H9 (cell line): ENCODE results near the gene FGF6. TPM values are rescaled to one million over a fixed set of nuclear protein-coding genes. Genes with fewer than 3 reads are reported as not detected.

Experiments
- DNase-seq: peaks from one replicate; pipeline ENCODE4 v3.0.0-alpha.2; 2017
- H2AFZ ChIP-seq: one replicate; pipeline ENCODE4 v1.6.1; 2013; ENCODE audit warnings: mild to moderate bottlenecking, low read length, control low read depth, moderate library complexity
- H2AK5ac ChIP-seq: 2 replicates; pipeline ENCODE4 v1.6.1; 2013; ENCODE audit warnings: low read length, control low read depth, mixed read lengths; ENCODE audit not compliant: insufficient read length
- H2BK120ac ChIP-seq: one replicate; pipeline ENCODE4 v1.6.1; 2013; ENCODE audit warnings: low read depth, mild to moderate bottlenecking, low read length, control low read depth, inconsistent platforms; ENCODE audit not compliant: poor library complexity, severe bottlenecking
- H2BK12ac ChIP-seq: 2 replicates; pipeline ENCODE4 v1.6.1; 2013; ENCODE audit warnings: low read length, control low read depth, mixed read lengths, low read depth; ENCODE audit not compliant: insufficient read length
- H2BK15ac ChIP-seq: 2 replicates; pipeline ENCODE4 v1.6.1; 2013; ENCODE audit warnings: low read depth, low read length, control low read depth
- H2BK20ac ChIP-seq: one replicate; pipeline ENCODE4 v1.6.1; 2013; ENCODE audit warnings: low read depth, mild to moderate bottlenecking, low read length, control low read depth, inconsistent platforms; ENCODE audit not compliant: poor library complexity, severe bottlenecking
- H2BK5ac ChIP-seq: 2 replicates; pipeline ENCODE4 v1.6.1; 2013; ENCODE audit warnings: low read length, control low read depth, mixed read lengths; ENCODE audit not compliant: insufficient read length
- H3K14ac ChIP-seq: 2 replicates; pipeline ENCODE4 v1.6.1; 2013; ENCODE audit warnings: low read length, control low read depth; ENCODE audit not compliant: insufficient read depth
- H3K18ac ChIP-seq: 2 replicates; pipeline ENCODE4 v1.6.1; 2013; ENCODE audit warnings: low read depth, mild to moderate bottlenecking, mixed read lengths, low read length, control low read depth; ENCODE audit not compliant: insufficient read length
- H3K23ac ChIP-seq: 2 replicates; pipeline ENCODE4 v1.6.1; 2013; ENCODE audit warnings: low read length, control low read depth, mixed read lengths, low read depth; ENCODE audit not compliant: insufficient read length
- H3K23me2 ChIP-seq: 2 replicates; pipeline ENCODE4 v1.6.1; 2013; ENCODE audit warnings: low read depth, mild to moderate bottlenecking, mixed read lengths, low read length, control low read depth; ENCODE audit not compliant: insufficient read length, poor library complexity, severe bottlenecking
- H3K27ac ChIP-seq: 2 replicates; pipeline ENCODE4 v1.5.1; 2013; ENCODE audit warnings: low read length, control low read depth, mixed read lengths, low read depth; ENCODE audit not compliant: insufficient read length
- H3K27me3 ChIP-seq: 2 replicates; pipeline ENCODE4 v1.6.1; 2013; ENCODE audit warnings: low read length, control low read depth, inconsistent platforms; ENCODE audit not compliant: insufficient read depth
- H3K4ac ChIP-seq: 2 replicates; pipeline ENCODE4 v1.6.1; 2013; ENCODE audit warnings: low read depth, mild to moderate bottlenecking, control low read depth, inconsistent platforms, low read length, moderate library complexity
- H3K4me1 ChIP-seq: 2 replicates; pipeline ENCODE4 v1.6.1; 2013; ENCODE audit warnings: low read length, control low read depth, inconsistent platforms; ENCODE audit not compliant: insufficient read depth
- H3K4me2 ChIP-seq: 2 replicates; pipeline ENCODE4 v1.6.1; 2013; ENCODE audit warnings: low read length, control low read depth, mixed read lengths; ENCODE audit not compliant: insufficient read length, insufficient read depth
- H3K56ac ChIP-seq: 2 replicates; pipeline ENCODE4 v1.6.1; 2013; ENCODE audit warnings: low read depth, mild to moderate bottlenecking, mixed read lengths, low read length, control low read depth; ENCODE audit not compliant: insufficient read length
- H3K79me1 ChIP-seq: 2 replicates; pipeline ENCODE4 v1.6.1; 2013; ENCODE audit warnings: low read depth, mild to moderate bottlenecking, moderate library complexity, low read length, control low read depth, inconsistent platforms; ENCODE audit not compliant: insufficient read depth, poor library complexity, severe bottlenecking
- H3K79me2 ChIP-seq: 2 replicates; pipeline ENCODE4 v1.6.1; 2013; ENCODE audit warnings: low read length, control low read depth, inconsistent platforms; ENCODE audit not compliant: insufficient read depth
- H3K9ac ChIP-seq: 2 replicates; pipeline ENCODE4 v1.6.1; 2013; ENCODE audit warnings: low read length, control low read depth, mixed read lengths; ENCODE audit not compliant: insufficient read length; ENCODE audit errors: extremely low read depth
- H3K9me3 ChIP-seq: one replicate; pipeline ENCODE4 v1.6.1; 2013; ENCODE audit warnings: low read depth, low read length, inconsistent platforms; ENCODE audit not compliant: control insufficient read depth
- H3T11ph ChIP-seq: one replicate; pipeline ENCODE4 v1.6.1; 2013; ENCODE audit warnings: mild to moderate bottlenecking, low read length, control low read depth, inconsistent platforms
- H4K20me1 ChIP-seq: one replicate; pipeline ENCODE4 v1.6.1; 2013; ENCODE audit not compliant: control insufficient read depth, insufficient read length, insufficient read depth
- H4K5ac ChIP-seq: 2 replicates; pipeline ENCODE4 v1.6.1; 2013; ENCODE audit warnings: low read depth, mild to moderate bottlenecking, mixed read lengths, low read length, control low read depth; ENCODE audit not compliant: insufficient read length
- H4K8ac ChIP-seq: replicated peaks from 2 replicates; pipeline ENCODE4 v1.6.1; 2013; ENCODE audit warnings: low read length, control low read depth, mixed read lengths, low read depth; ENCODE audit not compliant: insufficient read length
- H4K91ac ChIP-seq: 2 replicates; pipeline ENCODE4 v1.6.1; 2013; ENCODE audit warnings: low read depth, mild to moderate bottlenecking, moderate library complexity, mixed read lengths, low read length, control low read depth; ENCODE audit not compliant: insufficient read length
- H3K27ac Mint-ChIP-seq, 3 experiments: 2 replicates in 2 of 3; 3 replicates in 1 of 3; pipeline ENCODE4 v1.8.0; 2020 to 2021; ENCODE audit warnings: mixed read lengths in 3 of 3, mild to moderate bottlenecking in 1 of 3, moderate library complexity in 1 of 3
- H3K27me3 Mint-ChIP-seq: 2 replicates; pipeline ENCODE4 v1.8.0; 2021; ENCODE audit warnings: low read depth, mild to moderate bottlenecking, moderate library complexity, mixed read lengths
- H3K36me3 Mint-ChIP-seq, 3 experiments: 2 replicates in 2 of 3; 3 replicates in 1 of 3; pipeline ENCODE4 v1.8.0; 2020 to 2021; ENCODE audit warnings: low read depth in 3 of 3, mixed read lengths in 3 of 3; ENCODE audit not compliant: insufficient read depth in 1 of 3
- H3K4me1 Mint-ChIP-seq, 2 experiments: 2 replicates each; pipeline ENCODE4 v1.8.0; 2020; ENCODE audit warnings: mixed read lengths in 2 of 2
- H3K4me3 Mint-ChIP-seq, 2 experiments: 2 replicates in 1 of 2; 3 replicates in 1 of 2; pipeline ENCODE4 v1.8.0; 2020 to 2021; ENCODE audit warnings: mild to moderate bottlenecking in 2 of 2, mixed read lengths in 2 of 2, moderate library complexity in 1 of 2
- H3K9me3 Mint-ChIP-seq, 2 experiments: 2 replicates in 1 of 2; 3 replicates in 1 of 2; pipeline ENCODE4 v1.8.0; 2020; ENCODE audit warnings: mild to moderate bottlenecking in 2 of 2, mixed read lengths in 2 of 2, moderate library complexity in 1 of 2
- total RNA-seq: library from RNA; stranded (reverse); gene quantifications from 2 replicates; pipeline ENCODE4 v1.2.1, GENCODE V29; 2021
- TF ChIP-seq, protein P1 (sequence below): fragments of 200-600 bp; sonication (generic); conservative IDR thresholded peaks from 3 replicates; pipeline ENCODE4 v1.8.0; 2021; ENCODE audit warnings: antibody characterized with exemption, mild to moderate bottlenecking

Gene FGF6
- total RNA-seq, 1 experiment from 2014 or later, result not detected

GRCh38 chr12:4468994-4469393, 23.4 kb upstream of the FGF6 start:
- Histone ChIP-seq H2BK120ac (no peak overlapping the region), H3K79me2 (no peaks in the 10 kb centered on the region), H2BK15ac (no peak overlapping the region), H2BK5ac (no peak overlapping the region), H2AFZ (no peak overlapping the region), H3K4me2 (no peak overlapping the region), H4K5ac (no peak overlapping the region), H3K27ac (no peak overlapping the region), H3K4ac (no peak overlapping the region), H3K23ac (no peak overlapping the region), H2BK12ac (no peak overlapping the region), H4K8ac (no peak overlapping the region), H3K9ac (no peak overlapping the region), H3K27me3 (no peaks in the 10 kb centered on the region), H3T11ph (no peak overlapping the region), H3K79me1 (no peaks in the 10 kb centered on the region), H3K14ac (no peak overlapping the region), H3K9me3 (no peaks in the 10 kb centered on the region), H3K56ac (no peak overlapping the region), H4K20me1 (no peaks in the 10 kb centered on the region), H3K4me1 (no peaks in the 10 kb centered on the region), H2BK20ac (no peak overlapping the region), H3K23me2 (no peaks in the 10 kb centered on the region), H3K18ac (no peak overlapping the region), H2AK5ac (no peak overlapping the region), H4K91ac (no peak overlapping the region)
- no peaks in the 10 kb centered on the region for H3K36me3 Mint-ChIP-seq
- H3K27me3 Mint-ChIP-seq, result peaks cover 2% of the 10 kb centered on the region; the same call in 1 of the 2 replicates
- no peaks in the 10 kb centered on the region for H3K9me3 Mint-ChIP-seq
- TF ChIP-seq, protein P1, sequence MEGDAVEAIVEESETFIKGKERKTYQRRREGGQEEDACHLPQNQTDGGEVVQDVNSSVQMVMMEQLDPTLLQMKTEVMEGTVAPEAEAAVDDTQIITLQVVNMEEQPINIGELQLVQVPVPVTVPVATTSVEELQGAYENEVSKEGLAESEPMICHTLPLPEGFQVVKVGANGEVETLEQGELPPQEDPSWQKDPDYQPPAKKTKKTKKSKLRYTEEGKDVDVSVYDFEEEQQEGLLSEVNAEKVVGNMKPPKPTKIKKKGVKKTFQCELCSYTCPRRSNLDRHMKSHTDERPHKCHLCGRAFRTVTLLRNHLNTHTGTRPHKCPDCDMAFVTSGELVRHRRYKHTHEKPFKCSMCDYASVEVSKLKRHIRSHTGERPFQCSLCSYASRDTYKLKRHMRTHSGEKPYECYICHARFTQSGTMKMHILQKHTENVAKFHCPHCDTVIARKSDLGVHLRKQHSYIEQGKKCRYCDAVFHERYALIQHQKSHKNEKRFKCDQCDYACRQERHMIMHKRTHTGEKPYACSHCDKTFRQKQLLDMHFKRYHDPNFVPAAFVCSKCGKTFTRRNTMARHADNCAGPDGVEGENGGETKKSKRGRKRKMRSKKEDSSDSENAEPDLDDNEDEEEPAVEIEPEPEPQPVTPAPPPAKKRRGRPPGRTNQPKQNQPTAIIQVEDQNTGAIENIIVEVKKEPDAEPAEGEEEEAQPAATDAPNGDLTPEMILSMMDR, result no peak
- no peak overlapping the region for H3K4me3 Mint-ChIP-seq
- no peak overlapping the region for H3K27ac Mint-ChIP-seq
- DNase-seq, result no peak
- peaks cover 0 to 8% of the 10 kb centered on the region in 2 experiments; a peak in 3 of 4 replicates for H3K4me1 Mint-ChIP-seq
